G401.6 (cell line): ENCODE data around the gene PRKCB.
"Not testable (repeated sequence)": the region's sequence is repeated elsewhere in the genome, so short reads cannot be mapped to it uniquely, and the experiment has no call there.

ENCODE experiments used
- FAIRE-seq: peaks from 2 replicates; lab custom pipeline; 2012; peaks lifted over from hg19 to GRCh38; lab: Jason Lieb, UNC

The PRKCB gene

DNA sequence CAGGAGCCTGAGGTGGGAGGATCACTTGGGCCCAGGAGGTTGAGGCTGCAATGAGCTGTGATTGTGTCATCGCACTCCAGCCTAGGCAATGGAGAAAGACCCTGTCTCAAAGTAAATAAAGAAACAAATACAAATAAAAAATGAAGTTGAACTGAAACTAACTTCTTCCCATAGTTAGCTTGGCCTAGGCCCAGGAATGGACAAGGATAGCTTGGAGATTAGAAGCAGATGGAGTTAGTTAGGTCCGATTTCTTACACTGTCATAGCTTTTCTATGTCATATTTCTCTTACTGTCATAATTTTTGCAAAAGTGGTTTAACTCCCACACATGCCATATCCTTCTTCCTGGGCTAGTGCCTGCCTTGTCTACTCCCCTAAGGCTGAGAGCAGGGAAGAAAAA, 265.6 kb downstream of the PRKCB start:
- FAIRE-seq, result no peak

DNA sequence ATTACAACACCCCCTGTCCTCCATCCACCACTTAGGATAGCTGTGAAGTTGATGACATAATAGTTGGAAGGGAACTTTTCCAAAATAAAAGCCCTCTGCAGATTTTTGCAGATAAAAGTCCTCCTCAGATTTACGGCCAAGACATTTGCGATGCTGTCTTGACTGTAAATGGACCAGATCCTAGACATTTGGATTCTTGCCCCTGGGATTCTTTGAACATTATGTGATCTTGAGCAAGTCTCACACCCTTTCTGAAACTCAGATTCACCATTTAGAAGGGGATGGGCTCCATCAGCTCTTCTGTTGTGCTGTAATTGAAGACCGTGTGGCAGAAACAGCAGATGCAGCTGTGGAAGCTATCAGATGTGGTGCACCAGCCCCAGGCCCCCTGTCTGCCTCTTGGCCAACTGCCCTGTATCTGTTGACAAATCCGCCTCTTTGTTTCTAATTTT, 266.5 kb downstream of the PRKCB start:
- FAIRE-seq, result no peak

DNA sequence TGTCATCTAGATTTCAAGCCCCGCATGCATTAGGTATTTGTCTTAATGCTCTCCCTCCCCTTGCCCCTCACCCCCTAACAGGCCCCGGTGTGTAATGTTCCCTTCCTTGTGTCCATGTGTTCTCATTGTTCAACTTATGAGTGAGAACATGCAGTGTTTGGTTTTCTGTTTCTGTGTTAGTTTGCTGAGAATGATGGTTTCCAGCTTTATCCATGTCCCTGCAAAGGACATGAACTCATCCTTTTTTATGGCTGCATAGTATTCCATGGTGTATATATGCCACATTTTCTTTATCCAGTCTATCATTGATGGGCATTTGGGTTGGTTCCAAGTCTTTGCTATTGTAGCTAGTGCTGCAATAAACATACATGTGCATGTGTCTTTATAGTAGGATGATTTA, 269.7 kb downstream of the PRKCB start:
- not testable (repeated sequence) for FAIRE-seq

- FAIRE-seq, result peak; percentile 85
Measured at GRCh38 chr16:24108090-24108489, 272.3 kb downstream of the PRKCB start.

GRCh38 chr16:24111724-24112302, 276.0 kb downstream of the PRKCB start:
- FAIRE-seq, result no peak

- FAIRE-seq, result no peak
Measured at GRCh38 chr16:24113115-24113745, 277.4 kb downstream of the PRKCB start.

GRCh38 chr16:24114876-24115275, 279.1 kb downstream of the PRKCB start:
- FAIRE-seq, result no peak

DNA sequence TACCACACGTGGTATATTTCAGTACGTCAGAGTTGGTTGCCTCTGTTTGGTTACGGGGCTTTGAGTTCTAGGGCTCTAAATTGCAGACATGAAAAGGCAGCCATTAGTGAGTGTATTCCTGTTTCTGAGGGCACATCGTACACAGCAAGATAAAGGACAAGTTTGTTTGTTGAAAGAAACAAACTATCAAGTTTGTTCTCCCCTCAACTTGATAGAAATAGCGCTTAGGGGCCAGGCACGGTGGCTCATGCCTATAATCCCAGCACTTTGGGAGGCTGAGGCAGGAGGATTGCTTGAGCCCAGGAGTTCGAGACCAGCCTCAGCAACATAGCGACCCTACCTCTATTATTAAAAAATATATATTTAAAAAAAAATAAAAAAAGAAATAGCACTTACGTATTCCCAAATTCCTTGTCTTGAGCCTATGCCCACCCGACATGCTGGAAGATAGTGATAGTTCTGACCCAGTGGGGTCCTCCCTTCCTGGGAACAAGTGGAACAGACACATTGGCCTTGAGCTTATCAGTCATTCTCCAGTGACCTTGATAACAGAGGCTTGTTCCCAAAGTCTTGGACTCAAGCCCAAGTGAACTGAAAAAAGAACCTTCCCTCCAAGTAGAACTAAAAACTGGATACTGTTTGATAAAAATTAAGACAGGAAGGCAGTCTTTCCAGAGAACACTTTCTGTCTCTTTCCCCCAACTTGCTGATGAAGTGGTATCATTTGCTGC, 280.4 kb downstream of the PRKCB start:
- no peak for FAIRE-seq

DNA sequence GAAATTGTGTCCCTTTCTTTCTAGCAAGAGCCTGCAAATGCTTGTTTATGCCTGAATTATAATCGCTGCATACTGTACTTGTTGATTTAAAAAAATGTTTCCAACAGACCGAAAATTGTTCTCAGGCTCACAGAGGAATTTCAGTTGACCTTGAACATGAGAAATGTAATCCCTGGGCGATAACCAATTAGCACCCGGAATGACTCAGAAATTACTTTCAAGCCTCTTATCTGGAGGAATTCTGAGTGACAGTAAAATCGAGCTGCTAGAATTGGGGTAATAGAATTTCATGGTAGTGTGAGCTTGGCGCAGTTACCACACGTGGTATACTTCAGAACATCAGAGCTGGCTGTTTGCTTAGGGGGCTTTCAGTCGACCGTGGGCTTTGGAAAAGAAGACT, 281.2 kb downstream of the PRKCB start:
- no peak for FAIRE-seq

GRCh38 chr16:24117680-24118079, 281.9 kb downstream of the PRKCB start:
- no peak for FAIRE-seq

DNA sequence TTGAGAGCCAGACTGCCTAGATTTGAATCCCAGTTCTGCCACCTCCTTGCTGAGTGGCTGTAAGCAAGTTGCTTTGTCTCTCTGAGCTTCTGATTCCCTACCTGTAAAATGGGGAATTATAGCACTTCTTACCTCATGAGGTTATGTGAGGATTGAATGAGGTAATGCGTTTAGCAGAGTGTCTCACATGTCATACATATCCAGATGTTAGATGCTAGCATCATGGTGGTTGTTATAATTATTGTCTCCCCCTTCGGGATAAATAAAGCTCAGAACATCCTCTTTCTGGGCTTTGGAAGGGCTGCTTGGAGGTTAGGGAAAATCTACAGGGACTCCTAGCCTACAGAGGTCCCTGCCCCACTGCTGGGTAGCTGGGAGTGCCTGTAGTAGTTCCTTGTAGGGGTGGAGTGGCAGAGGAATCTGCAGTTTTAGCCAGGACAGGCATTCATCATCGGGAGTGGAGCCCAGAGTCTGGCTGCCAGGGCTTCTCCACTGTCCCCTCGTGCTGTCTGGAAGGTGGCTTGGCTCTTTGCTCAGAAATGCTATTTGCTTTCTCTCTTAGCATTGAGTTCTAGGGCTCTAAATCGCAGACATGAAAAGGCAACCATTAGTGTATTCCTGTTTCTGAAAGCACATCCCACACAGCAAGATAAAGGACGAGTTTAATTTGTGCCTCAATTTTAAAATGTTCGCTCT, 282.5 kb downstream of the PRKCB start:
- no peak for FAIRE-seq

- no peak for FAIRE-seq
Measured at GRCh38 chr16:24119807-24120206, 284.0 kb downstream of the PRKCB start.

GRCh38 chr16:24123275-24123674, 287.5 kb downstream of the PRKCB start:
- no peak for FAIRE-seq

DNA sequence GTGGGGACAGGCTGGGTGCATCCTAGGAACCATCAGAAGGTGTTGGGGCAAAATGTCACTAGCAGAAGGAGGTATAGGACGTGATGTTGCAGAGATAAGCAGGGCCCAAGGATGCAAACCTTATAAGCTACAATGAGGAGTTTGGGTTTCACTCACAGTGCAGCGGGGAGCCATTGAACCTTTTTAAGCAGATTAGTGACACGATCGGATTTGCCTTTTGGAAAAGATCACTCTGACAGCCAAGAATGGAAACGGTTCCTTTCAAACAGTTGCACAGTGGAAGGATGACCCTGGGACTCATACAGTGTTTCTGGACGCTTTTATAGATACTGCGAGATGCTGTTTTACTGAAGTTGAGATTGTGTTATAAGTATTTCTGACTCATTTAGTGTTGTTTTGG, 288.5 kb downstream of the PRKCB start:
- no peak for FAIRE-seq

DNA sequence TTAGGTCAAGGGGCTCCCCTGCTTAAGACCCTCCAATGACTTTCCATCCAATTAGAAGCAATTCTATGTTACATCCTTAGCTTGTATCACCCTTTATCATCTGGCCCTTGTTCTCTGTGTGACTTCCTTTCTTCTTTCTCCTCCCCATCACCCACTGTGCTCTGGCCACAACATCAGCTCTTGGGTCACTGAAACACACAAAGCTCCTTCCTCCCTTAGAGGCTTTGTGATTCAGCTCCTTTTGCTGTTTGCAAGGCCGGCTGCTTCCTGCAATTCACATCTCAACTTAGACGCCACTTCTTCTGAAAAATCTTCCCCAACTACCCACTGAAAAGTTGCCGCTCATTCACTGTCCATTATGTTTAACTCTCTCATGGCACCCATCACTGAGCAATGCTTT, 289.4 kb downstream of the PRKCB start:
- FAIRE-seq, result no peak

DNA sequence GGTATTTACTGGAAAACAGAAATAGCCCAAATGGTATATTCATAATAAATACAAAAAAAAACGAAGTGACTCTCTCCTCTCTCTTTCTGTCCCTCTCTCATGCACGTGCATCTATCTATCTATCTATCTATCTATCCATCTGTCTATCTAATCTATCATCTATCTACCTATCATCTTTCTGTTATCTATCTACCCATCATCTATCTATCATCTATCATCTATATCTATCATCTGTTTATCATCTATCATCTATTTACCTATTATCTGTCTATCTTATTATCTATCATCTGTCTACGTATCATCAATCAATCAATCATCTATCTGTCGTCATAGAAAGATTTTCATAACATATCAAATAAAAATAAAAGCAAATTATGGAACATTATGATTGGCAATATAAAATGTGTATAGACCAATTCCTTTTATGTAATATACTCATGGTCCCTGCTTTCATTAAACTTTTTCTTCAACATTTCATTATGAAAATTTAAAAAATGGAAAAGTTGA, 293.7 kb downstream of the PRKCB start:
- no peak for FAIRE-seq

DNA sequence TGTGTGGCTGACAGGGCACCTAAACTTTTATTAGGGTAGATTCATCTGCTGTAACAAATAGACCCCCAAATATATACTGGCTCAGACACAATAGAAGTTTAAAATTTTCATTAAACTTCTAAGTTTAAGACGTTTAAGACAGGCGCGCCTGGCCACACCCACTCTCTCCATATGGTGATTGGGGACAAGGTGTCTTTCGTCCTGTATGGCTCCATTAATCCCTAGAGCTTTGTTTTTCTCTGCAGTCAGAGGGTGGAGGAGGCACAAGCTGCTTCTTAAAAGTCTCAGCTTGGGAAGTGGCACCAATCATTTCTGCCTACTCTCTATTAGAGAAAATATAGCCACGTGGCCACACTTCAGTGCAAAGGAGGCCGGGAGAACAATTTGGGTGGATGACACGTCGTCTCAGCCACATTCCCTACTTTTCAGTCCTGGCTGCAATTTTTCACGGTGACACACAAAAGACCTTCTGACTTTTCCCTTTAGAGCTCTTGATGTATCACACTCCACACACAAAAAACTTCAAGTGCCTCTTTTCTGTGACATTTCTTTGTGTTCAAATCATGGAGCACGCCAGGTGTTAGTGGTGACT, 294.8 kb downstream of the PRKCB start:
- FAIRE-seq, result no peak

DNA sequence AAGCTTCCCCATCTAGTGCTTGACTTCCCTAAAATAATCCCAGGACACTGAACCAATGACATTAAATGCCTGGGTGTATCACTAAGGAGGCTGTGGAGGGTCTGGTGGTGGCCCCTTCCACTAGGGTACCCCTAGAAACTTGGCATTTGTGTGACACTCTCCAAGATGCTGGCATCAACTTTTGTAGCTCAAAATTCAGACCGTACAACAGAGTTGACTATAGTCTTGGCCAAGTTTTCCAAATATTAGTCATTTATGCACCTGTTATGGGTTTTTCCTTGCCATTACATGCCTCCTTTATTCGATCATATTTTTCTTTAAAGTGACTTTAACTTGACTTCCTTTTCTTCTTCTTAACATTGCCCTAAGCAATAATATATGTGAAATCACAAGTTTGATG, 295.5 kb downstream of the PRKCB start:
- FAIRE-seq, result no peak

DNA sequence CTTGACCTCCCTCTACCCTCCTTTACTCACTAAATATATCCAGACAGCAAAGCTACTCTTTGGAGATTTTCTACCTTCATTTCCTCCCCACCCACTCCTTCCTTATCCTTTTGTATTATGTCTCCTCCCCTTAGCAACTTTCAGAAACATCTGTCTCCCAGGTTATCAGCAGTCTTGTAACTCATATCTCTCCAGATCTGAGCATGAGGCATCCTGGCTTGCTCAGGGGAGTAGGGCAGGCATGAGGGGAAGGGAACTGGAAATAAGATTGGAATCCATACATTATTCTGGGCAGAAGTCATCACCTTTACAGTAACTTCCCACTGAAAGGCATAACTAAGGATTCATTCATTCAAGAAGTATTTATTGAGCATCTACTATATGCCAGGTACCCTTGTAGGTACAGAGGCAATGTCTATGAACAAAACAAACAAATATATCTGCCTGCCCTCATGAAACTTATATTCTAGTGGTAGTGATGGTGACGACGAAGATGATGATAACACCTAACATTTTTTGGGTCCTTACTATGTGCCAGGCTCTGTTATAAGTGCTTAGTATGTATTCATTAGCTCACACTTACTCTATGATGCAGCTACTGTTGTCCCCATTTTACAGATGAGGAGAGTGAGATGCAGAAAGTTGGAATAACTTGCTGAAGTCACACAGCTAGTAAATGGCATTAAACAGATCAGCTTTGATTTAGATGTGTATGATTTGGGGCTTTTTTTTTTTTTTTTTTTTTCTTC, 296.4 kb downstream of the PRKCB start:
- FAIRE-seq, result no peak

- FAIRE-seq, result no peak
Measured at GRCh38 chr16:24132797-24133155, 297.0 kb downstream of the PRKCB start.

- FAIRE-seq, result no peak
Measured at GRCh38 chr16:24135624-24136565, 300.1 kb downstream of the PRKCB start.
